ENCODE results near the gene ABCB1. TPM values are rescaled to one million over a fixed set of nuclear protein-coding genes. Genes with fewer than 3 reads are reported as not detected.

Gene ABCB1
- total and polyA plus RNA-seq, 2 experiments from 2014 or later, result 0.53 to 0.80 TPM

GRCh38 chr7:87479951-87480350 is 120.7 kb downstream of the ABCB1 start:
- Histone ChIP-seq H2AFZ (no peak overlapping the region), H3K9me2 (ENCODE audit: insufficient read depth) (no peaks in the 10 kb centered on the region), H3K27me3 (ENCODE audit: insufficient read depth) (peaks cover 27% of the 10 kb centered on the region), H3K79me2 (replicated peaks; ENCODE audit: insufficient read depth) (no peaks in the 10 kb centered on the region), H3K4me1 (ENCODE audit: insufficient read depth) (peaks cover 7% of the 10 kb centered on the region), H4K20me1 (replicated peaks; ENCODE audit: insufficient read depth) (no peaks in the 10 kb centered on the region), H3K4me2 (no peak overlapping the region), H3K27ac (ENCODE audit: low read depth) (no peak overlapping the region), H3F3A (replicated peaks; ENCODE audit: low read depth) (no peaks in the 10 kb centered on the region), H3K4me3 (no peak overlapping the region), H3K36me3 (ENCODE audit: insufficient read depth) (no peaks in the 10 kb centered on the region)
- DNase-seq (ENCODE audit: low spot score) (no peak), ATAC-seq (no peak)
- H3K27me3 Mint-ChIP-seq (ENCODE audit: insufficient read depth, low read depth, poor library complexity), result peaks cover 16% of the 10 kb centered on the region
- peaks cover 4% of the 10 kb centered on the region for H3K4me1 Mint-ChIP-seq
- H3K36me3 Mint-ChIP-seq (ENCODE audit: low read depth), result no peaks in the 10 kb centered on the region
- H3K4me3 Mint-ChIP-seq, result no peak overlapping the region
- TF ChIP-seq ZNF114 (CRISPR knock-in tag; IDR thresholded peaks at IDR 0.05), result no peak
- TF ChIP-seq CTCF (conservative IDR thresholded peaks at IDR 0.05; ENCODE audit: low read depth in 2 of 2), result no peak
- no peak for TF ChIP-seq EZH2 (IDR thresholded peaks at IDR 0.05; ENCODE audit: low read depth, unreplicated experiment)
- TF ChIP-seq REST (IDR thresholded peaks at IDR 0.05; ENCODE audit: unreplicated experiment), result no peak
- no peak for TF ChIP-seq STAT1 (IDR thresholded peaks at IDR 0.05; ENCODE audit: unreplicated experiment)
- no peak for TF ChIP-seq ZNF331 (CRISPR knock-in tag; IDR thresholded peaks at IDR 0.05; ENCODE audit: low read depth)
- no peak for TF ChIP-seq CREB1 (CRISPR knock-in tag; IDR thresholded peaks at IDR 0.05; ENCODE audit: low read depth)
- TF ChIP-seq POLR2AphosphoS5 (IDR thresholded peaks at IDR 0.05; ENCODE audit: low read depth), result no peak
- no peak for TF ChIP-seq JUNB (IDR thresholded peaks at IDR 0.05; ENCODE audit: unreplicated experiment)
- no peak for TF ChIP-seq ZNF462 (CRISPR knock-in tag; IDR thresholded peaks at IDR 0.05)
- no peak for TF ChIP-seq ETS1 (IDR thresholded peaks at IDR 0.05)
- no peak for TF ChIP-seq EZH2phosphoT487 (IDR thresholded peaks at IDR 0.05; ENCODE audit: unreplicated experiment)
- no peak for TF ChIP-seq NANOG (IDR thresholded peaks at IDR 0.05; ENCODE audit: borderline replicate concordance)
- H3K27ac Mint-ChIP-seq, result no peak overlapping the region
- H3K9me3 Mint-ChIP-seq, result no peaks in the 10 kb centered on the region

Data from GM23338 (cell line).